ENCODE data around the gene PPP1R16B.
"Not testable (repeated sequence)": the region's sequence is repeated elsewhere in the genome, so short reads cannot be mapped to it uniquely, and the experiment has no call there.

Gene PPP1R16B

GRCh38 chr20:38853759-38854158 lies 48.3 kb downstream of the PPP1R16B start:
- DNase-seq (ENCODE audit: low read depth), result no peak

GRCh38 chr20:38854654-38855066 lies 49.2 kb downstream of the PPP1R16B start:
- DNase-seq (ENCODE audit: low read depth), result no peak

- no peak for DNase-seq (ENCODE audit: low read depth)
Observed at GRCh38 chr20:38855356-38855755, 49.9 kb downstream of the PPP1R16B start.

- no peak for DNase-seq (ENCODE audit: low read depth)
Observed at GRCh38 chr20:38856570-38856969, 51.1 kb downstream of the PPP1R16B start.

GRCh38 chr20:38857703-38858102 lies 52.2 kb downstream of the PPP1R16B start:
- no peak for DNase-seq (ENCODE audit: low read depth)

GRCh38 chr20:38859070-38859690 lies 53.7 kb downstream of the PPP1R16B start:
- DNase-seq (ENCODE audit: low read depth), result no peak

- DNase-seq (ENCODE audit: low read depth), result not testable (repeated sequence)
Observed at GRCh38 chr20:38859857-38860256, 54.4 kb downstream of the PPP1R16B start.

GRCh38 chr20:38861071-38861401 lies 55.5 kb downstream of the PPP1R16B start:
- no peak for DNase-seq (ENCODE audit: low read depth)

GRCh38 chr20:38862226-38862625 lies 56.7 kb downstream of the PPP1R16B start:
- DNase-seq (ENCODE audit: low read depth), result no peak

- no peak for DNase-seq (ENCODE audit: low read depth)
Observed at GRCh38 chr20:38863024-38863851, 57.7 kb downstream of the PPP1R16B start.

GRCh38 chr20:38864662-38865061 lies 59.2 kb downstream of the PPP1R16B start:
- DNase-seq (ENCODE audit: low read depth), result no peak

GRCh38 chr20:38866265-38867061 lies 61.0 kb downstream of the PPP1R16B start:
- DNase-seq (ENCODE audit: low read depth), result no peak

- no peak for DNase-seq (ENCODE audit: low read depth)
Observed at GRCh38 chr20:38867062-38867359, 61.5 kb downstream of the PPP1R16B start.

- no peak for DNase-seq (ENCODE audit: low read depth)
Observed at GRCh38 chr20:38870733-38871559, 65.4 kb downstream of the PPP1R16B start.

GRCh38 chr20:38871560-38871953 lies 66.1 kb downstream of the PPP1R16B start:
- DNase-seq (ENCODE audit: low read depth), result no peak

GRCh38 chr20:38872036-38872435 lies 66.5 kb downstream of the PPP1R16B start:
- DNase-seq (ENCODE audit: low read depth), result no peak

- no peak for DNase-seq (ENCODE audit: low read depth)
Observed at GRCh38 chr20:38872491-38873049, 67.1 kb downstream of the PPP1R16B start.

GRCh38 chr20:38873050-38873581 lies 67.6 kb downstream of the PPP1R16B start:
- DNase-seq (ENCODE audit: low read depth), result no peak

GRCh38 chr20:38874460-38875174 lies 69.1 kb downstream of the PPP1R16B start:
- DNase-seq (ENCODE audit: low read depth), result no peak

- no peak for DNase-seq (ENCODE audit: low read depth)
Observed at GRCh38 chr20:38875175-38875993, 69.9 kb downstream of the PPP1R16B start.
